ENCODE data around the gene ANKFY1.

DNA sequence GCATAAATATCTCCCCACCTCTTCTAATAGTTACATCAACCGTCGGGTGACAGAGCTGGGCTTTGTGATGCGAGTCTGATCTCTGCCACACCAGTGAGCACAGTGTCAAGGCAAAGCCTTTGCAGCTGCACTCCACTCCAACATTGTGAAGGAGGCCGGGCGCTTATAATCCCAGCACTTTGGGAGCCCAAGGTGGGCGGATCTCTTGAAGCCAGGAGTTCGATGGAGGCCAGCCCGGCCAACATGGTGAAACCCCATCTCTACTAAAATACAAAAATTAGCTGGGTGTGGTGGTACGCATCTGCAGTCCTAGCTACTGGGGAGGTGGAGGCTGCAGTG lies 101.8 kb downstream of the ANKFY1 start:
- TF ChIP-seq, protein P1, sequence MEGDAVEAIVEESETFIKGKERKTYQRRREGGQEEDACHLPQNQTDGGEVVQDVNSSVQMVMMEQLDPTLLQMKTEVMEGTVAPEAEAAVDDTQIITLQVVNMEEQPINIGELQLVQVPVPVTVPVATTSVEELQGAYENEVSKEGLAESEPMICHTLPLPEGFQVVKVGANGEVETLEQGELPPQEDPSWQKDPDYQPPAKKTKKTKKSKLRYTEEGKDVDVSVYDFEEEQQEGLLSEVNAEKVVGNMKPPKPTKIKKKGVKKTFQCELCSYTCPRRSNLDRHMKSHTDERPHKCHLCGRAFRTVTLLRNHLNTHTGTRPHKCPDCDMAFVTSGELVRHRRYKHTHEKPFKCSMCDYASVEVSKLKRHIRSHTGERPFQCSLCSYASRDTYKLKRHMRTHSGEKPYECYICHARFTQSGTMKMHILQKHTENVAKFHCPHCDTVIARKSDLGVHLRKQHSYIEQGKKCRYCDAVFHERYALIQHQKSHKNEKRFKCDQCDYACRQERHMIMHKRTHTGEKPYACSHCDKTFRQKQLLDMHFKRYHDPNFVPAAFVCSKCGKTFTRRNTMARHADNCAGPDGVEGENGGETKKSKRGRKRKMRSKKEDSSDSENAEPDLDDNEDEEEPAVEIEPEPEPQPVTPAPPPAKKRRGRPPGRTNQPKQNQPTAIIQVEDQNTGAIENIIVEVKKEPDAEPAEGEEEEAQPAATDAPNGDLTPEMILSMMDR (IDR thresholded peaks at IDR 0.05 in 2 of 3, conservative IDR thresholded peaks at IDR 0.05 in 1 of 3; ENCODE audit: borderline replicate concordance in 1 of 3, insufficient read depth in 1 of 3, low read depth in 2 of 3, low read length in 2 of 3), result no peak
- TF ChIP-seq CEBPB (IDR thresholded peaks at IDR 0.05; ENCODE audit: low read depth) (no peak), YY1 (IDR thresholded peaks at IDR 0.05; ENCODE audit: extremely low read depth, insufficient replicate concordance, low read depth, low read length) (no peak), POLR2A (IDR thresholded peaks at IDR 0.05; ENCODE audit: borderline replicate concordance, extremely low read depth, insufficient read depth, insufficient read length) (no peak), EZH2phosphoT487 (IDR thresholded peaks at IDR 0.05; ENCODE audit: borderline replicate concordance) (no peak), POLR2AphosphoS5 (IDR thresholded peaks at IDR 0.05; ENCODE audit: low read depth, low read length) (no peak), TCF7L2 (IDR thresholded peaks at IDR 0.05; ENCODE audit: borderline replicate concordance, extremely low read depth, insufficient read depth, insufficient read length) (no peak), ZNF274 (IDR thresholded peaks at IDR 0.05; ENCODE audit: low read depth, low read length) (no peak), JUND (IDR thresholded peaks at IDR 0.05) (no peak), SRF (IDR thresholded peaks at IDR 0.05; ENCODE audit: low read depth) (no peak), RAD21 (IDR thresholded peaks at IDR 0.05; ENCODE audit: low read depth) (no peak)
- TF ChIP-seq, protein P2, sequence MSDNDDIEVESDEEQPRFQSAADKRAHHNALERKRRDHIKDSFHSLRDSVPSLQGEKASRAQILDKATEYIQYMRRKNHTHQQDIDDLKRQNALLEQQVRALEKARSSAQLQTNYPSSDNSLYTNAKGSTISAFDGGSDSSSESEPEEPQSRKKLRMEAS (IDR thresholded peaks at IDR 0.05), result no peak
- TF ChIP-seq, protein P3, sequence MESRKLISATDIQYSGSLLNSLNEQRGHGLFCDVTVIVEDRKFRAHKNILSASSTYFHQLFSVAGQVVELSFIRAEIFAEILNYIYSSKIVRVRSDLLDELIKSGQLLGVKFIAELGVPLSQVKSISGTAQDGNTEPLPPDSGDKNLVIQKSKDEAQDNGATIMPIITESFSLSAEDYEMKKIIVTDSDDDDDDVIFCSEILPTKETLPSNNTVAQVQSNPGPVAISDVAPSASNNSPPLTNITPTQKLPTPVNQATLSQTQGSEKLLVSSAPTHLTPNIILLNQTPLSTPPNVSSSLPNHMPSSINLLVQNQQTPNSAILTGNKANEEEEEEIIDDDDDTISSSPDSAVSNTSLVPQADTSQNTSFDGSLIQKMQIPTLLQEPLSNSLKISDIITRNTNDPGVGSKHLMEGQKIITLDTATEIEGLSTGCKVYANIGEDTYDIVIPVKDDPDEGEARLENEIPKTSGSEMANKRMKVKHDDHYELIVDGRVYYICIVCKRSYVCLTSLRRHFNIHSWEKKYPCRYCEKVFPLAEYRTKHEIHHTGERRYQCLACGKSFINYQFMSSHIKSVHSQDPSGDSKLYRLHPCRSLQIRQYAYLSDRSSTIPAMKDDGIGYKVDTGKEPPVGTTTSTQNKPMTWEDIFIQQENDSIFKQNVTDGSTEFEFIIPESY (IDR thresholded peaks at IDR 0.05; ENCODE audit: extremely low read depth, insufficient replicate concordance, low read length), result no peak

Measured in HCT116 (cell line).